GM23338 (cell line): ENCODE data around the gene SEMA5A. TPM values are rescaled to one million over a fixed set of nuclear protein-coding genes. Genes with fewer than 3 reads are reported as not detected.

Experiments
- ATAC-seq: fragments of 200-7000 bp; cut with Tn5 transposase; 3 replicates; pipeline ENCODE4 v1.9.1; 2020
- DNase-seq: peaks from one replicate; pipeline ENCODE4 v3.0.0-alpha.2; 2015; ENCODE audit warnings: low spot score
- H2AFZ ChIP-seq: fragments of 200-600 bp; sonication (generic); 2 replicates; pipeline ENCODE4 v1.8.0; 2016; ENCODE audit warnings: antibody characterized with exemption, mild to moderate bottlenecking, moderate library complexity
- H3F3A ChIP-seq: fragments of 200-600 bp; sonication (generic); replicated peaks from 2 replicates; pipeline ENCODE4 v1.8.0; 2017; ENCODE audit warnings: antibody characterized with exemption, mixed run types, low read depth
- H3K27ac ChIP-seq: fragments of 200-600 bp; sonication (generic); 2 replicates; pipeline ENCODE4 v1.6.1; 2016; ENCODE audit warnings: low read depth
- H3K27me3 ChIP-seq: fragments of 200-600 bp; sonication (generic); 2 replicates; pipeline ENCODE4 v1.8.0; 2016; ENCODE audit warnings: mild to moderate bottlenecking, mixed run types, moderate library complexity; ENCODE audit not compliant: insufficient read depth
- H3K36me3 ChIP-seq: fragments of 200-600 bp; sonication (generic); 2 replicates; pipeline ENCODE4 v1.8.0; 2016; ENCODE audit warnings: mild to moderate bottlenecking; ENCODE audit not compliant: insufficient read depth
- H3K4me1 ChIP-seq: fragments of 200-600 bp; sonication (generic); 2 replicates; pipeline ENCODE4 v1.8.0; 2016; ENCODE audit warnings: mild to moderate bottlenecking, moderate library complexity; ENCODE audit not compliant: insufficient read depth
- H3K4me2 ChIP-seq: fragments of 200-600 bp; sonication (generic); 2 replicates; pipeline ENCODE4 v1.7.1; 2017; ENCODE audit warnings: mixed run types
- H3K4me3 ChIP-seq: fragments of 200-600 bp; sonication (generic); 2 replicates; pipeline ENCODE4 v1.6.1; 2016; ENCODE audit warnings: mixed run types
- H3K79me2 ChIP-seq: fragments of 200-600 bp; sonication (generic); replicated peaks from 2 replicates; pipeline ENCODE4 v1.8.0; 2017; ENCODE audit warnings: mild to moderate bottlenecking; ENCODE audit not compliant: insufficient read depth
- H3K9me2 ChIP-seq: fragments of 200-600 bp; sonication (generic); 2 replicates; pipeline ENCODE4 v1.8.0; 2017; ENCODE audit not compliant: insufficient read depth
- H4K20me1 ChIP-seq: fragments of 200-600 bp; sonication (generic); replicated peaks from 2 replicates; pipeline ENCODE4 v1.8.0; 2017; ENCODE audit warnings: mild to moderate bottlenecking; ENCODE audit not compliant: insufficient read depth
- H3K27ac Mint-ChIP-seq: 2 replicates; pipeline ENCODE4 v1.8.0; 2020; ENCODE audit warnings: inconsistent platforms, mild to moderate bottlenecking, moderate library complexity, mixed read lengths
- H3K27me3 Mint-ChIP-seq: 3 replicates; pipeline ENCODE4 v1.8.0; 2022; ENCODE audit warnings: low read depth, mild to moderate bottlenecking, moderate library complexity, mixed read lengths, inconsistent platforms; ENCODE audit not compliant: insufficient read depth, poor library complexity
- H3K36me3 Mint-ChIP-seq: 3 replicates; pipeline ENCODE4 v1.8.0; 2021; ENCODE audit warnings: low read depth, mild to moderate bottlenecking, inconsistent platforms, moderate library complexity, mixed read lengths
- H3K4me1 Mint-ChIP-seq: 3 replicates; pipeline ENCODE4 v1.8.0; 2020; ENCODE audit warnings: mild to moderate bottlenecking, inconsistent platforms, mixed read lengths
- H3K4me3 Mint-ChIP-seq: 3 replicates; pipeline ENCODE4 v1.8.0; 2021; ENCODE audit warnings: moderate library complexity, mild to moderate bottlenecking, inconsistent platforms, mixed read lengths
- H3K9me3 Mint-ChIP-seq: 3 replicates; pipeline ENCODE4 v1.8.0; 2020; ENCODE audit warnings: moderate library complexity, mild to moderate bottlenecking, inconsistent platforms, mixed read lengths
- CREB1 ChIP-seq: fragments of 250-450 bp; sonication (Bioruptor Pico); IDR thresholded peaks from 2 replicates; pipeline ENCODE4 v1.5.0; 2020; ENCODE audit warnings: low read depth, mild to moderate bottlenecking, moderate library complexity
- CTCF ChIP-seq, 2 experiments: fragments of 200-600 bp in 1 of 2; sonication (generic) in 1 of 2; conservative IDR thresholded peaks; 2 replicates each; pipeline versions ENCODE4 v1.5.1 to v1.6.1; 2016 to 2017; ENCODE audit warnings: antibody characterized with exemption in 2 of 2, low read depth in 2 of 2, mild to moderate bottlenecking in 2 of 2, moderate library complexity in 1 of 2
- ETS1 ChIP-seq: IDR thresholded peaks from 2 replicates; pipeline ENCODE4 v1.6.1; 2016; ENCODE audit warnings: antibody characterized with exemption
- EZH2 ChIP-seq: fragments of 200-600 bp; sonication (generic); IDR thresholded peaks from one replicate; pipeline ENCODE4 v1.8.0; 2017; ENCODE audit warnings: antibody characterized with exemption, mild to moderate bottlenecking, low read depth; ENCODE audit not compliant: unreplicated experiment
- EZH2phosphoT487 ChIP-seq: fragments of 200-600 bp; sonication (generic); IDR thresholded peaks from one replicate; pipeline ENCODE4 v1.8.1; 2018; ENCODE audit warnings: antibody characterized with exemption; ENCODE audit not compliant: unreplicated experiment
- JUNB ChIP-seq: IDR thresholded peaks from one replicate; pipeline ENCODE4 v1.6.1; 2016; ENCODE audit warnings: antibody characterized with exemption; ENCODE audit not compliant: unreplicated experiment
- NANOG ChIP-seq: IDR thresholded peaks from 2 replicates; pipeline ENCODE4 v1.6.1; 2016; ENCODE audit warnings: antibody characterized with exemption, borderline replicate concordance
- POLR2AphosphoS5 ChIP-seq: IDR thresholded peaks from 2 replicates; pipeline ENCODE4 v1.6.1; 2016; ENCODE audit warnings: antibody characterized with exemption, low read depth
- REST ChIP-seq: IDR thresholded peaks from one replicate; pipeline ENCODE4 v1.6.1; 2018; ENCODE audit warnings: antibody characterized with exemption; ENCODE audit not compliant: unreplicated experiment
- STAT1 ChIP-seq: IDR thresholded peaks from one replicate; pipeline ENCODE4 v1.6.1; 2016; ENCODE audit warnings: antibody characterized with exemption; ENCODE audit not compliant: unreplicated experiment
- ZNF114 ChIP-seq: fragments of 250-450 bp; sonication (Bioruptor Pico); IDR thresholded peaks from 2 replicates; pipeline ENCODE4 v1.5.0; 2020; ENCODE audit warnings: mild to moderate bottlenecking, moderate library complexity
- ZNF331 ChIP-seq: fragments of 250-450 bp; sonication (Bioruptor Pico); IDR thresholded peaks from 2 replicates; pipeline ENCODE4 v1.5.0; 2020; ENCODE audit warnings: low read depth, mild to moderate bottlenecking, moderate library complexity
- ZNF462 ChIP-seq: fragments of 250-450 bp; sonication (Bioruptor Pico); IDR thresholded peaks from 2 replicates; pipeline ENCODE4 v1.5.0; 2020; ENCODE audit warnings: mild to moderate bottlenecking, moderate library complexity
- polyA plus RNA-seq: library from polyadenylated mRNA; unstranded; fragments of >200 nt; fragmentation: Nextera tagmentation; extraction: Ambion mirVana; gene quantifications from 2 replicates; pipeline ENCODE4 v1.2.1, GENCODE V29; 2016
- total RNA-seq: library from RNA; depleted of rRNA; stranded (reverse); fragments of >200 nt; shearing (Covaris generic); gene quantifications from 2 replicates; pipeline ENCODE4 v1.2.3, GENCODE V29; 2014

Gene SEMA5A
- total and polyA plus RNA-seq, 2 experiments from 2014 or later = 2.1 to 8.1 TPM

- Mint-ChIP-seq H3K9me3 (no peaks in the 10 kb centered on the region), H3K4me3 (no peak overlapping the region), H3K27ac (no peak overlapping the region), H3K4me1 (peaks cover 6% of the 10 kb centered on the region; the same call in 2 of the 3 replicates), H3K27me3 (no peaks in the 10 kb centered on the region), H3K36me3 (no peaks in the 10 kb centered on the region)
- no peak for ATAC-seq
- Histone ChIP-seq H3K4me1 (no peaks in the 10 kb centered on the region), H2AFZ (no peak overlapping the region), H3K79me2 (no peaks in the 10 kb centered on the region), H3K27ac (no peak overlapping the region), H3F3A (no peaks in the 10 kb centered on the region), H3K36me3 (no peaks in the 10 kb centered on the region), H3K4me2 (no peak overlapping the region), H3K27me3 (no peaks in the 10 kb centered on the region), H3K9me2 (no peaks in the 10 kb centered on the region; the same call in 1 of the 2 replicates), H3K4me3 (no peak overlapping the region), H4K20me1 (0 out of 2 replicates have a peak, but pooled peaks cover 7% of the 10 kb centered on the region)
- TF ChIP-seq EZH2phosphoT487 (no peak), EZH2 (no peak), ZNF331 (no peak), STAT1 (no peak), NANOG (no peak), ZNF462 (CRISPR knock-in tag) (no peak), CREB1 (CRISPR knock-in tag) (no peak), POLR2AphosphoS5 (no peak), JUNB (no peak), ZNF114 (CRISPR knock-in tag) (no peak), ETS1 (no peak), CTCF (conservative IDR thresholded peaks at IDR 0.05; ENCODE audit: low read depth in 2 of 2) (no peak), REST (no peak)
- no peak for DNase-seq
These were observed 22.6 kb downstream of the SEMA5A start for GRCh38 chr5:9523090-9523823.
